Measurements from ENCODE around the gene LY86. TPM values are rescaled to one million over a fixed set of nuclear protein-coding genes. Genes with fewer than 3 reads are reported as not detected.

Gene LY86
- total RNA-seq, 1 experiment from 2014 or later = not detected

DNA sequence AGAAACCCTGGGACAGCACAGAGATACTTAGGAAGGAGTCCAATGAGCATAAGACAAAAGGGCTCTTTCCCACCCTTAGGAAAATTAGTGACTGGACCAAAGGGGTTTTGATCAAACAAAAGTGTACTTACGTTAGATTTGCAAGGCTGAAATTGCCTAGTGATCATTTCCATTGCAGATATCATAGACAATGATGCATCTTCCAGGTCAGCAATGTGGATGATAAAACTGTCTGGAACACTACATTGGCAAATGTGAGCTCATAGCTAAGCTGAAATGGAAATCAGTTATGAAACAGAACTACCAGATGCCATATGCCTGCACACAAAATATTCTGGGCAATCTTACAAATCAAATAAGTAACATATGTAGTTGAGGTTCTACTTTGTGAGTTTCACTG lies 34.0 kb downstream of the LY86 start:
- Histone ChIP-seq H2AFZ (ENCODE audit: low read length) (no peak overlapping the region), H3K9me3 (ENCODE audit: control insufficient read depth, low read depth, low read length) (no peaks in the 10 kb centered on the region), H4K20me1 (ENCODE audit: control insufficient read depth, insufficient read depth, insufficient read length) (no peaks in the 10 kb centered on the region), H4K91ac (ENCODE audit: insufficient read length, low read depth, low read length) (no peak overlapping the region), H3K79me1 (ENCODE audit: insufficient read depth, low read depth, low read length, poor library complexity, severe bottlenecking) (no peaks in the 10 kb centered on the region), H3K18ac (ENCODE audit: insufficient read length, low read depth, low read length) (no peak overlapping the region), H3K23ac (ENCODE audit: insufficient read length, low read depth, low read length) (no peak overlapping the region), H2BK15ac (ENCODE audit: low read depth, low read length) (no peak overlapping the region), H3K4me2 (ENCODE audit: insufficient read depth, insufficient read length, low read length) (no peak overlapping the region), H3T11ph (ENCODE audit: low read length) (no peak overlapping the region), H3K4ac (ENCODE audit: low read depth, low read length) (no peak overlapping the region), H3K4me1 (ENCODE audit: insufficient read depth, low read length) (no peaks in the 10 kb centered on the region), H2BK20ac (ENCODE audit: low read depth, low read length, poor library complexity, severe bottlenecking) (no peak overlapping the region), H3K14ac (ENCODE audit: insufficient read depth, low read length) (no peak overlapping the region), H3K56ac (ENCODE audit: insufficient read length, low read depth, low read length) (no peak overlapping the region), H4K8ac (replicated peaks; ENCODE audit: insufficient read length, low read depth, low read length) (no peak overlapping the region), H3K79me2 (ENCODE audit: insufficient read depth, low read length) (no peaks in the 10 kb centered on the region), H3K27me3 (ENCODE audit: insufficient read depth, low read length) (no peaks in the 10 kb centered on the region), H3K23me2 (ENCODE audit: insufficient read length, low read depth, low read length, poor library complexity, severe bottlenecking) (no peaks in the 10 kb centered on the region), H4K5ac (ENCODE audit: insufficient read length, low read depth, low read length) (no peak overlapping the region), H3K9ac (ENCODE audit: extremely low read depth, insufficient read length, low read length) (no peak overlapping the region), H3K27ac (ENCODE audit: insufficient read length, low read depth, low read length) (no peak overlapping the region), H2BK120ac (ENCODE audit: low read depth, low read length, poor library complexity, severe bottlenecking) (no peak overlapping the region), H2BK5ac (ENCODE audit: insufficient read length, low read length) (no peak overlapping the region), H2BK12ac (ENCODE audit: insufficient read length, low read depth, low read length) (no peak overlapping the region), H2AK5ac (ENCODE audit: insufficient read length, low read length) (no peak overlapping the region)
- peaks cover 20% of the 10 kb centered on the region for H3K27me3 Mint-ChIP-seq (ENCODE audit: low read depth)
- TF ChIP-seq, protein P1, sequence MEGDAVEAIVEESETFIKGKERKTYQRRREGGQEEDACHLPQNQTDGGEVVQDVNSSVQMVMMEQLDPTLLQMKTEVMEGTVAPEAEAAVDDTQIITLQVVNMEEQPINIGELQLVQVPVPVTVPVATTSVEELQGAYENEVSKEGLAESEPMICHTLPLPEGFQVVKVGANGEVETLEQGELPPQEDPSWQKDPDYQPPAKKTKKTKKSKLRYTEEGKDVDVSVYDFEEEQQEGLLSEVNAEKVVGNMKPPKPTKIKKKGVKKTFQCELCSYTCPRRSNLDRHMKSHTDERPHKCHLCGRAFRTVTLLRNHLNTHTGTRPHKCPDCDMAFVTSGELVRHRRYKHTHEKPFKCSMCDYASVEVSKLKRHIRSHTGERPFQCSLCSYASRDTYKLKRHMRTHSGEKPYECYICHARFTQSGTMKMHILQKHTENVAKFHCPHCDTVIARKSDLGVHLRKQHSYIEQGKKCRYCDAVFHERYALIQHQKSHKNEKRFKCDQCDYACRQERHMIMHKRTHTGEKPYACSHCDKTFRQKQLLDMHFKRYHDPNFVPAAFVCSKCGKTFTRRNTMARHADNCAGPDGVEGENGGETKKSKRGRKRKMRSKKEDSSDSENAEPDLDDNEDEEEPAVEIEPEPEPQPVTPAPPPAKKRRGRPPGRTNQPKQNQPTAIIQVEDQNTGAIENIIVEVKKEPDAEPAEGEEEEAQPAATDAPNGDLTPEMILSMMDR (conservative IDR thresholded peaks at IDR 0.05) = no peak
- WGBS (ENCODE audit: extremely low coverage, insufficient read length, low lambda C conversion rate) = no CpG with 5 or more reads among the region's 1 CpG
- H3K36me3 Mint-ChIP-seq (ENCODE audit: insufficient read depth in 1 of 3, low read depth in 3 of 3) = no peaks in the 10 kb centered on the region
- no peaks in the 10 kb centered on the region for H3K4me1 Mint-ChIP-seq
- H3K27ac Mint-ChIP-seq = no peak overlapping the region
- no peaks in the 10 kb centered on the region for H3K9me3 Mint-ChIP-seq
- no peak for DNase-seq
- no peak overlapping the region for H3K4me3 Mint-ChIP-seq

Data from H9 (cell line).